Stomach (tissue), 4 donors: ENCODE data around the gene KATNB1.
A peak's percentile ranks its signal among the peaks of the same experiment; 100 is the strongest.

Experiments used
- CTCF ChIP-seq, 7 experiments: fragments of 450-650 bp in 4 of 7; fragments of 200-600 bp in 3 of 7; sonication (generic) in 3 of 7; IDR thresholded peaks; one replicate each; pipeline ENCODE4 v1.5.1; 2016 to 2019; ENCODE audit warnings: antibody characterized with exemption in 7 of 7, control low read depth in 2 of 7, mild to moderate bottlenecking in 1 of 7
- POLR2AphosphoS5 ChIP-seq, 3 donors: sonication (generic); formaldehyde crosslinking; IDR thresholded peaks; one replicate each; pipeline ENCODE4 v1.6.1; 2016; ENCODE audit warnings: antibody characterized with exemption in 3 of 3

- TF ChIP-seq CTCF (IDR thresholded peaks at IDR 0.05) (no peak), POLR2AphosphoS5 (IDR thresholded peaks at IDR 0.05) (peak in 1 of 3 donors; percentile 22)
Measured at GRCh38 chr16:57801098-57801808, 65.7 kb downstream of the KATNB1 start.
